Activated T-cell treated with anti-CD3 and anti-CD28 coated beads for 4 hours (primary cell): ENCODE data around the gene ZP1.
"Not testable (repeated sequence)": the region's sequence is repeated elsewhere in the genome, so short reads cannot be mapped to it uniquely, and the experiment has no call there.

Source experiments
- DNase-seq: peaks from one replicate; pipeline ENCODE4 v3.0.0-alpha.2; 2020

Gene ZP1

GRCh38 chr11:60878245-60879101 is 11.1 kb downstream of the ZP1 start:
- DNase-seq = no peak

GRCh38 chr11:60879104-60879503 is 11.8 kb downstream of the ZP1 start:
- DNase-seq = no peak

- DNase-seq = no peak
Observed at GRCh38 chr11:60879971-60880588, 12.7 kb downstream of the ZP1 start.

GRCh38 chr11:60880643-60881282 is 13.4 kb downstream of the ZP1 start:
- no peak for DNase-seq

GRCh38 chr11:60887556-60887955 is 20.2 kb downstream of the ZP1 start:
- peak; percentile 30 for DNase-seq

- DNase-seq = no peak
Observed at GRCh38 chr11:60889869-60890311, 22.5 kb downstream of the ZP1 start.

- no peak for DNase-seq
Observed at GRCh38 chr11:60890696-60891095, 23.4 kb downstream of the ZP1 start.

GRCh38 chr11:60891103-60891741 is 23.9 kb downstream of the ZP1 start:
- no peak for DNase-seq

- no peak for DNase-seq
Observed at GRCh38 chr11:60895687-60896086, 28.3 kb downstream of the ZP1 start.

GRCh38 chr11:60897496-60897895 is 30.2 kb downstream of the ZP1 start:
- DNase-seq = no peak

- DNase-seq = no peak
Observed at GRCh38 chr11:60899046-60899936, 31.9 kb downstream of the ZP1 start.

- DNase-seq = no peak
Observed at GRCh38 chr11:60899977-60900376, 32.6 kb downstream of the ZP1 start.

- no peak for DNase-seq
Observed at GRCh38 chr11:60900673-60901404, 33.5 kb downstream of the ZP1 start.

- DNase-seq = no peak
Observed at GRCh38 chr11:60902625-60903024, 35.3 kb downstream of the ZP1 start.

- DNase-seq = no peak
Observed at GRCh38 chr11:60905047-60905446, 37.7 kb downstream of the ZP1 start.

- DNase-seq = no peak
Observed at GRCh38 chr11:60905551-60906113, 38.3 kb downstream of the ZP1 start.

GRCh38 chr11:60906132-60906972 is 39.0 kb downstream of the ZP1 start, which contains the start of gene PRPF19:
TSS of gene PRPF19 (minus strand) at chr11:60906585. CDS start at chr11:60906382, 203 bp downstream.
- DNase-seq = peak; percentile 97

- no peak for DNase-seq
Observed at GRCh38 chr11:60908803-60909202, 41.5 kb downstream of the ZP1 start.

GRCh38 chr11:60909680-60910280 is 42.4 kb downstream of the ZP1 start:
- DNase-seq = not testable (repeated sequence)

GRCh38 chr11:60910281-60910687 is 42.9 kb downstream of the ZP1 start:
- DNase-seq = no peak
